Loucy (cell line): ENCODE data around the gene TMEM140.

Experiments used
- CTCF ChIP-seq: fragments of 200-600 bp; sonication (generic); conservative IDR thresholded peaks from 2 replicates; pipeline ENCODE4 v1.5.1; 2014; ENCODE audit warnings: mild to moderate bottlenecking, antibody characterized with exemption, low read length
- EZH2phosphoT487 ChIP-seq: fragments of 200-600 bp; IDR thresholded peaks from 2 replicates; pipeline ENCODE4 v1.6.1; 2018; ENCODE audit warnings: antibody characterized with exemption, mild to moderate bottlenecking, moderate library complexity, borderline replicate concordance

GRCh38 chr7:135185471-135186260 is 37.8 kb downstream of the TMEM140 start:
- TF ChIP-seq CTCF (no peak), EZH2phosphoT487 (no peak)
